H1 (cell line): ENCODE measurements around the gene C2orf81. TPM values are rescaled to one million over a fixed set of nuclear protein-coding genes. Genes with fewer than 3 reads are reported as not detected.

Source experiments
- CTCF ChIA-PET: fragments of 300-600 bp; sonication (Branson Sonifier 250); formaldehyde crosslinking; loops from one replicate; lab custom pipeline; 2021; ENCODE audit not compliant: partially characterized antibody; lab: Charles Lee
- POLR2A ChIA-PET: fragments of 300-600 bp; sonication (Branson Sonifier 250); formaldehyde crosslinking; loops from one replicate; lab custom pipeline; 2021; ENCODE audit warnings: inconsistent platforms; ENCODE audit not compliant: partially characterized antibody; lab: Charles Lee
- DNase-seq, 2 experiments: peaks; one replicate each; pipeline versions ENCODE4 v3.0.0 to v3.0.0-alpha.2; 2010 to 2022; ENCODE audit warnings: low spot score in 2 of 2, low read depth in 1 of 2, mixed read lengths in 1 of 2
- FAIRE-seq: peaks from 2 replicates; lab custom pipeline; 2011; peaks lifted over from hg19 to GRCh38; lab: Jason Lieb, UNC
- H2AFZ ChIP-seq: 2 replicates; pipeline ENCODE4 v1.8.1; 2012; ENCODE audit warnings: low read length, inconsistent platforms
- H2AK5ac ChIP-seq: 2 replicates; pipeline ENCODE4 v1.6.1; 2013; ENCODE audit warnings: low read depth, low read length
- H2BK120ac ChIP-seq: replicated peaks from 2 replicates; pipeline ENCODE3; 2013; ENCODE audit warnings: low read depth, low read length, inconsistent platforms
- H2BK12ac ChIP-seq: 2 replicates; pipeline ENCODE4 v1.6.1; 2013; ENCODE audit warnings: low read depth, low read length
- H2BK15ac ChIP-seq: 2 replicates; pipeline ENCODE4 v1.6.1; 2013; ENCODE audit warnings: low read length
- H2BK20ac ChIP-seq: 2 replicates; pipeline ENCODE4 v1.6.1; 2013; ENCODE audit warnings: low read length
- H2BK5ac ChIP-seq: 2 replicates; pipeline ENCODE4 v1.6.1; 2013; ENCODE audit warnings: low read depth, low read length
- H3K14ac ChIP-seq: 2 replicates; pipeline ENCODE4 v1.6.1; 2013; ENCODE audit warnings: inconsistent platforms; ENCODE audit not compliant: insufficient read length
- H3K18ac ChIP-seq: 2 replicates; pipeline ENCODE4 v1.6.1; 2013; ENCODE audit warnings: low read length; ENCODE audit errors: extremely low read depth
- H3K23ac ChIP-seq: 2 replicates; pipeline ENCODE4 v1.6.1; 2013; ENCODE audit warnings: inconsistent platforms; ENCODE audit not compliant: insufficient read length
- H3K23me2 ChIP-seq: 2 replicates; pipeline ENCODE4 v1.6.1; 2013; ENCODE audit warnings: low read depth, low read length
- H3K27ac ChIP-seq: 2 replicates; pipeline ENCODE4 v1.6.1; 2011; ENCODE audit warnings: low read depth, low read length, inconsistent platforms
- H3K27me3 ChIP-seq, 4 experiments: replicated peaks in 1 of 4; 1 replicate in 1 of 4; 2 replicates in 3 of 4; pipeline versions ENCODE4 v1.6.1 to v1.8.1; 2011 to 2013; ENCODE audit warnings: low read length in 3 of 4, mild to moderate bottlenecking in 3 of 4, inconsistent platforms in 2 of 4, mixed read lengths in 2 of 4, moderate library complexity in 1 of 4; ENCODE audit not compliant: control insufficient read depth in 3 of 4, insufficient read depth in 3 of 4; ENCODE audit errors: extremely low read depth in 1 of 4
- H3K36me3 ChIP-seq, 4 experiments: 2 replicates each; pipeline versions ENCODE4 v1.6.1 to v1.8.1; 2011 to 2013; ENCODE audit warnings: mild to moderate bottlenecking in 4 of 4, low read length in 3 of 4, moderate library complexity in 2 of 4, control low read depth in 1 of 4, inconsistent platforms in 1 of 4; ENCODE audit not compliant: insufficient read depth in 4 of 4, control insufficient read depth in 2 of 4
- H3K4ac ChIP-seq: replicated peaks from 2 replicates; pipeline ENCODE3; 2013; ENCODE audit warnings: low read length, low read depth, mixed read lengths, inconsistent platforms; ENCODE audit not compliant: insufficient read length
- H3K4me1 ChIP-seq, 4 experiments: replicated peaks in 1 of 4; 1 replicate in 1 of 4; 2 replicates in 3 of 4; pipeline versions ENCODE4 v1.6.1 to v1.8.1; 2011 to 2013; ENCODE audit warnings: low read length in 3 of 4, inconsistent platforms in 2 of 4, mixed read lengths in 1 of 4; ENCODE audit not compliant: insufficient read depth in 4 of 4, control insufficient read depth in 3 of 4
- H3K4me2 ChIP-seq, 2 experiments: 2 replicates each; pipeline versions ENCODE4 v1.6.1 to v1.8.1; 2011 to 2013; ENCODE audit warnings: low read depth in 2 of 2, low read length in 2 of 2, control low read depth in 1 of 2, inconsistent platforms in 1 of 2, mild to moderate bottlenecking in 1 of 2; ENCODE audit not compliant: insufficient read depth in 1 of 2
- H3K4me3 ChIP-seq, 4 experiments: fragments of 200-600, 300-600 bp in 1 of 4; sonication (generic), shearing (Covaris generic), sonication (Bioruptor Twin) in 1 of 4; 2 replicates each; pipeline versions ENCODE4 v1.5.1 to v1.8.1; 2011 to 2016; ENCODE audit warnings: low read length in 4 of 4, low read depth in 3 of 4, control low read depth in 2 of 4, inconsistent platforms in 2 of 4, mild to moderate bottlenecking in 2 of 4, mixed read lengths in 1 of 4, moderate library complexity in 1 of 4; ENCODE audit not compliant: insufficient read depth in 2 of 4; ENCODE audit errors: extremely low read depth in 1 of 4
- H3K56ac ChIP-seq: replicated peaks from 2 replicates; pipeline ENCODE3; 2013; ENCODE audit warnings: low read depth, mild to moderate bottlenecking, mixed read lengths, low read length, inconsistent platforms; ENCODE audit not compliant: insufficient read length
- H3K79me1 ChIP-seq: 2 replicates; pipeline ENCODE4 v1.6.1; 2013; ENCODE audit warnings: low read depth, low read length, control low read depth
- H3K79me2 ChIP-seq, 2 experiments: 2 replicates each; pipeline versions ENCODE4 v1.6.1 to v1.8.1; 2012 to 2013; ENCODE audit warnings: low read length in 2 of 2, mild to moderate bottlenecking in 2 of 2, inconsistent platforms in 1 of 2; ENCODE audit not compliant: insufficient read depth in 2 of 2, control insufficient read depth in 1 of 2
- H3K9ac ChIP-seq, 4 experiments: replicated peaks in 1 of 4; 1 replicate in 1 of 4; 2 replicates in 3 of 4; pipeline versions ENCODE4 v1.6.1 to v1.8.1; 2011 to 2013; ENCODE audit warnings: low read depth in 3 of 4, low read length in 3 of 4, control low read depth in 2 of 4, mild to moderate bottlenecking in 2 of 4, moderate library complexity in 2 of 4, inconsistent platforms in 1 of 4; ENCODE audit errors: extremely low read depth in 1 of 4
- H3K9me3 ChIP-seq, 2 experiments: 2 replicates each; pipeline versions ENCODE4 v1.6.1 to v1.8.1; 2012 to 2013; ENCODE audit warnings: mild to moderate bottlenecking in 2 of 2, moderate library complexity in 2 of 2, control low read depth in 1 of 2, inconsistent platforms in 1 of 2, low read depth in 1 of 2, low read length in 1 of 2, mixed read lengths in 1 of 2; ENCODE audit not compliant: insufficient read depth in 2 of 2
- H4K20me1 ChIP-seq, 2 experiments: replicated peaks in 1 of 2; 2 replicates each; pipeline versions ENCODE3 to v1.8.1; 2011 to 2013; ENCODE audit warnings: inconsistent platforms in 2 of 2, low read length in 2 of 2, mild to moderate bottlenecking in 1 of 2; ENCODE audit not compliant: insufficient read depth in 2 of 2, control insufficient read depth in 1 of 2
- H4K5ac ChIP-seq: 2 replicates; pipeline ENCODE4 v1.6.1; 2013; ENCODE audit warnings: low read length, low read depth, mixed read lengths, inconsistent platforms; ENCODE audit not compliant: insufficient read length
- H4K8ac ChIP-seq: 2 replicates; pipeline ENCODE4 v1.8.0; 2013; ENCODE audit warnings: mild to moderate bottlenecking, moderate library complexity, low read length, inconsistent platforms; ENCODE audit not compliant: insufficient read depth; ENCODE audit errors: extremely low read depth
- H4K91ac ChIP-seq: replicated peaks from 2 replicates; pipeline ENCODE3; 2013; ENCODE audit warnings: low read length, mixed read lengths, inconsistent platforms; ENCODE audit not compliant: insufficient read length
- ATF2 ChIP-seq: IDR thresholded peaks from 2 replicates; pipeline ENCODE4 v1.6.1; 2012; ENCODE audit warnings: low read length, inconsistent platforms
- CEBPB ChIP-seq: IDR thresholded peaks from 2 replicates; pipeline ENCODE4 v1.6.1; 2012; ENCODE audit warnings: low read depth, low read length
- CHD2 ChIP-seq: IDR thresholded peaks from 2 replicates; pipeline ENCODE4 v1.6.1; 2012; ENCODE audit warnings: low read length, improper control_type of control experiment
- CTCF ChIP-seq, 3 experiments: IDR thresholded peaks; 1 replicate in 2 of 3; 2 replicates in 1 of 3; pipeline versions ENCODE4 v1.5.1 to v1.6.1; 2011; ENCODE audit warnings: low read length in 3 of 3, mild to moderate bottlenecking in 3 of 3, inconsistent platforms in 2 of 3, low read depth in 1 of 3, moderate library complexity in 1 of 3; ENCODE audit not compliant: insufficient read depth in 1 of 3; ENCODE audit errors: control extremely low read depth in 1 of 3
- FOSL1 ChIP-seq: IDR thresholded peaks from 2 replicates; pipeline ENCODE4 v1.6.1; 2011; ENCODE audit warnings: mild to moderate bottlenecking, low read depth, low read length, moderate library complexity; ENCODE audit not compliant: insufficient read depth
- HDAC6 ChIP-seq: IDR thresholded peaks from one replicate; pipeline ENCODE4 v1.7.1; 2012; ENCODE audit warnings: low read depth, mild to moderate bottlenecking, inconsistent platforms, low read length, moderate library complexity
- RXRA ChIP-seq: IDR thresholded peaks from 2 replicates; pipeline ENCODE4 v1.6.1; 2011; ENCODE audit warnings: low read depth, mild to moderate bottlenecking, low read length, moderate library complexity; ENCODE audit not compliant: insufficient read depth
- SUZ12 ChIP-seq: fragments of 200-600 bp; sonication (generic); IDR thresholded peaks from 2 replicates; pipeline ENCODE4 v1.6.1; 2012; ENCODE audit warnings: mild to moderate bottlenecking, inconsistent platforms, low read length, moderate library complexity, mixed read lengths
- TBP ChIP-seq: IDR thresholded peaks from 2 replicates; pipeline ENCODE4 v1.6.1; 2011; ENCODE audit warnings: low read depth, low read length, improper control_type of control experiment
- WGBS, 2 experiments: shearing (Covaris generic) in 1 of 2; methylation state at CpG; one replicate each; pipeline versions ENCODE4 v1.1.6 to v1.1.7; 2013 to 2015; ENCODE audit warnings: low lambda C conversion rate in 2 of 2, mixed read lengths in 2 of 2, inconsistent platforms in 1 of 2, low coverage in 1 of 2, missing lambda C conversion rate in 1 of 2; ENCODE audit not compliant: insufficient replicate concordance in 2 of 2, insufficient coverage in 1 of 2, insufficient read length in 1 of 2; ENCODE audit errors: extremely low coverage in 1 of 2, missing lambda C conversion rate in 1 of 2; 5-methylcytosine and 5-hydroxymethylcytosine counted together
- polyA plus RNA-seq, 7 experiments: library from polyadenylated mRNA; depleted of rRNA in 3 of 7; stranded (reverse) in 5 of 7; unstranded in 2 of 7; fragments of >200 nt in 5 of 7; fragments of 200-250 nt in 2 of 7; gene quantifications; 1 replicate in 5 of 7; 2 replicates in 1 of 7; 4 replicates in 1 of 7; pipeline versions ENCODE4 v1.2.1 to v1.2.3, GENCODE V29; 2011 to 2013; ENCODE audit warnings: missing spikeins in 2 of 7, mixed read lengths in 2 of 7
- total RNA-seq: library from RNA; stranded (reverse); fragmentation: NEBNext Ultra II Directional; extraction: Animal tissue kit (Norgen Biotek cat#: 25700); gene quantifications from 2 replicates; pipeline ENCODE4 v1.2.1, GENCODE V29; 2021

C2orf81 gene
- total and polyA plus RNA-seq, 2 of the 8 experiments (the other 6 are each of a cell fraction or from before 2014, with no cell fraction given): 1.6 to 3.3 TPM

DNA sequence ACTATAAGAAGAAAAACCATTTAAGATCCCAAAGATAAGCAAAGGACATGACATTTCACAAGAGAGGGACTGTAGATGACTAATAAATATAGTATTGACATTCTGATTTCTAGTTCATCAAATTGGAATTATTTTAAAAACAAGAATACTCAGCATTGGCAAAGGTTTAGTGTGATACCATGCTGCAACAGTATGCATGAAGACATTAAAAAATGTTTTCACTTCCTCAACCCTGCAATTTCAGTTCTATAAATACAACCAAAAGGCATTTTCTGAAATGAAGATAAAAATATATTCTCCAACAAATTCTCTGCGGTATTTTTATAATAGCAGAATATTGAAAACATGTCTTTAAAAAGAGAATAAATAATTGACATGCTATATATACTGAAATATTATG lies 2.1 kb downstream of the C2orf81 start:
- 86% methylated on average over 1 of the region's 1 CpG; no CpG with 5 or more reads in 1 of the 2 experiments for WGBS, 2 experiments
- H4K20me1 ChIP-seq: peaks cover 0 to 2% of the 10 kb centered on the region in 2 experiments
- H3K4ac ChIP-seq: no peak overlapping the region
- H3K27ac ChIP-seq: no peak overlapping the region
- CTCF ChIA-PET: interaction anchor here (0.8 to 1.2 kb wide), 2 partner anchors 28 to 36 kb away, joined by 3 to 4 read pairs; partner anchors contain the start of gene INO80B
- peaks cover 10% of the 10 kb centered on the region for H3K23me2 ChIP-seq
- FAIRE-seq: no peak
- H3K14ac ChIP-seq: no peak overlapping the region
- H3K23ac ChIP-seq: no peak overlapping the region
- no peak overlapping the region for H2BK5ac ChIP-seq
- DNase-seq: no peak
- H4K8ac ChIP-seq: no peak overlapping the region
- no peaks in the 10 kb centered on the region for H3K9me3 ChIP-seq
- TF ChIP-seq HDAC6: no peak
- no peak for TF ChIP-seq ATF2
- TF ChIP-seq CEBPB: no peak
- TF ChIP-seq SUZ12: no peak
- TF ChIP-seq TBP: no peak
- no peak for TF ChIP-seq FOSL1
- TF ChIP-seq RXRA: no peak
- TF ChIP-seq CTCF (IDR thresholded peaks at IDR 0.05; ENCODE audit: control extremely low read depth in 1 of 3, insufficient read depth in 1 of 3, low read depth in 1 of 3, low read length in 3 of 3): no peak
- no peak for TF ChIP-seq CHD2
- H2BK120ac ChIP-seq: no peak overlapping the region
- H3K79me1 ChIP-seq: no peaks in the 10 kb centered on the region
- no peak overlapping the region for H2BK15ac ChIP-seq
- no peak overlapping the region for H3K4me3 ChIP-seq
- no peak overlapping the region for H2AFZ ChIP-seq
- H3K4me1 ChIP-seq: peaks cover 0 to 14% (median 3%) of the 10 kb centered on the region in 4 experiments; a peak in 4 of 7 replicates
- no peak overlapping the region for H2BK20ac ChIP-seq
- H4K91ac ChIP-seq: no peak overlapping the region
- H3K36me3 ChIP-seq: peaks cover 0 to under 1% (median 0%) of the 10 kb centered on the region in 4 experiments; a peak in 1 of 8 replicates
- no peak overlapping the region for H3K4me2 ChIP-seq
- no peak overlapping the region for H2BK12ac ChIP-seq
- no peak overlapping the region for H4K5ac ChIP-seq
- H2AK5ac ChIP-seq: no peak overlapping the region
- H3K56ac ChIP-seq: no peak overlapping the region
- H3K9ac ChIP-seq: no peak overlapping the region
- H3K79me2 ChIP-seq: no peaks in the 10 kb centered on the region
- no peak overlapping the region for H3K18ac ChIP-seq
- POLR2A ChIA-PET: interaction anchor here (1.0 kb wide), 1 partner anchor 20 kb away, joined by 3 read pairs; no protein-coding TSS in a partner anchor
- 0 out of 7 replicates have a peak, but pooled peaks cover 0 to 2% (median 0%) of the 10 kb centered on the region in 4 experiments for H3K27me3 ChIP-seq
